HG03565 (cell line): ENCODE results near the gene SHC2.
"Not testable (repeated sequence)": the region's sequence is repeated elsewhere in the genome, so short reads cannot be mapped to it uniquely, and the experiment has no call there.

Experiments used
- ATAC-seq: cut with Tn5 transposase; IDR thresholded peaks from one replicate; pipeline ENCODE4 v1.9.1; 2021; ENCODE audit warnings: mild to moderate bottlenecking, moderate library complexity; ENCODE audit not compliant: unreplicated experiment

The SHC2 gene

GRCh38 chr19:409516-410242 is 51.2 kb downstream of the SHC2 start:
- no peak for ATAC-seq

GRCh38 chr19:408902-409515 is 51.8 kb downstream of the SHC2 start, which contains the start of gene C2CD4C:
C2CD4C (minus strand) TSS chr19:409147; CDS start chr19:408361, 786 bp downstream.
- ATAC-seq = no peak

GRCh38 chr19:408441-408901 is 52.4 kb downstream of the SHC2 start:
- no peak for ATAC-seq

- ATAC-seq = no peak
Measured at GRCh38 chr19:407511-408440, 53.1 kb downstream of the SHC2 start.

GRCh38 chr19:406971-407510 is 53.8 kb downstream of the SHC2 start:
- no peak for ATAC-seq

- ATAC-seq = no peak
Measured at GRCh38 chr19:406135-406781, 54.6 kb downstream of the SHC2 start.

- ATAC-seq = no peak
Measured at GRCh38 chr19:405121-405965, 55.5 kb downstream of the SHC2 start.

GRCh38 chr19:403221-404027 is 57.4 kb downstream of the SHC2 start:
- ATAC-seq = no peak

GRCh38 chr19:402786-403185 is 58.0 kb downstream of the SHC2 start:
- no peak for ATAC-seq

GRCh38 chr19:401866-402511 is 58.8 kb downstream of the SHC2 start:
- no peak for ATAC-seq

GRCh38 chr19:400976-401865 is 59.6 kb downstream of the SHC2 start:
- no peak for ATAC-seq

- ATAC-seq = no peak
Measured at GRCh38 chr19:399370-399769, 61.5 kb downstream of the SHC2 start.

GRCh38 chr19:398719-399118 is 62.1 kb downstream of the SHC2 start:
- ATAC-seq = no peak

GRCh38 chr19:397941-398706 is 62.7 kb downstream of the SHC2 start:
- ATAC-seq = no peak

GRCh38 chr19:397321-397720 is 63.5 kb downstream of the SHC2 start:
- ATAC-seq = no peak

GRCh38 chr19:395467-395866 is 65.4 kb downstream of the SHC2 start:
- no peak for ATAC-seq

- ATAC-seq = not testable (repeated sequence)
Measured at GRCh38 chr19:394857-395256, 66.0 kb downstream of the SHC2 start.
